HG03196 (cell line): ENCODE measurements around the gene GARIN1A.
"Not testable (repeated sequence)": the region's sequence is repeated elsewhere in the genome, so short reads cannot be mapped to it uniquely, and the experiment has no call there.

Source experiments
- ATAC-seq: cut with Tn5 transposase; IDR thresholded peaks from one replicate; pipeline ENCODE4 v1.9.1; 2021; ENCODE audit not compliant: unreplicated experiment

The GARIN1A gene

GRCh38 chr7:128671992-128672391 lies at the start of gene GARIN1A:
TSS of gene GARIN1A (plus strand) at chr7:128672292. CDS start at chr7:128672398, 106 bp downstream.
- ATAC-seq = no peak

GRCh38 chr7:128627124-128627523 lies 45.0 kb upstream of the GARIN1A start:
- not testable (repeated sequence) for ATAC-seq

- ATAC-seq = not testable (repeated sequence)
Measured at GRCh38 chr7:128633915-128634314, 38.2 kb upstream of the GARIN1A start.

GRCh38 chr7:128645206-128645605 lies 26.9 kb upstream of the GARIN1A start:
- ATAC-seq = not testable (repeated sequence)

- not testable (repeated sequence) for ATAC-seq
Measured at GRCh38 chr7:128645844-128646243, 26.2 kb upstream of the GARIN1A start.

GRCh38 chr7:128646877-128647276 lies 25.2 kb upstream of the GARIN1A start:
- not testable (repeated sequence) for ATAC-seq

- not testable (repeated sequence) for ATAC-seq
Measured at GRCh38 chr7:128651096-128651495, 21.0 kb upstream of the GARIN1A start.

- ATAC-seq = not testable (repeated sequence)
Measured at GRCh38 chr7:128652606-128653005, 19.5 kb upstream of the GARIN1A start.

GRCh38 chr7:128653197-128653596 lies 18.9 kb upstream of the GARIN1A start:
- ATAC-seq = not testable (repeated sequence)

GRCh38 chr7:128654080-128654479 lies 18.0 kb upstream of the GARIN1A start:
- ATAC-seq = not testable (repeated sequence)

GRCh38 chr7:128654501-128654900 lies 17.6 kb upstream of the GARIN1A start:
- ATAC-seq = not testable (repeated sequence)

GRCh38 chr7:128658428-128658827 lies 13.7 kb upstream of the GARIN1A start:
- ATAC-seq = not testable (repeated sequence)

GRCh38 chr7:128660596-128660995 lies 11.5 kb upstream of the GARIN1A start:
- no peak for ATAC-seq

GRCh38 chr7:128661446-128661845 lies 10.6 kb upstream of the GARIN1A start:
- ATAC-seq = no peak

GRCh38 chr7:128662091-128662490 lies 10.0 kb upstream of the GARIN1A start:
- ATAC-seq = no peak

- ATAC-seq = not testable (repeated sequence)
Measured at GRCh38 chr7:128663223-128663622, 8.9 kb upstream of the GARIN1A start.

- ATAC-seq = no peak
Measured at GRCh38 chr7:128665057-128665456, 7.0 kb upstream of the GARIN1A start.

GRCh38 chr7:128666200-128666599 lies 5.9 kb upstream of the GARIN1A start:
- ATAC-seq = no peak

- no peak for ATAC-seq
Measured at GRCh38 chr7:128672927-128673517, 930 bp downstream of the GARIN1A start.

GRCh38 chr7:128673571-128673970 lies 1.5 kb downstream of the GARIN1A start:
- no peak for ATAC-seq

GRCh38 chr7:128676665-128677064 lies 4.6 kb downstream of the GARIN1A start:
- ATAC-seq = no peak

GRCh38 chr7:128679920-128680319 lies 7.8 kb downstream of the GARIN1A start:
- ATAC-seq = no peak
